SK-N-SH (cell line): ENCODE measurements around the gene CCM2. TPM values are rescaled to one million over a fixed set of nuclear protein-coding genes. Genes with fewer than 3 reads are reported as not detected.

Source experiments
- CTCF ChIA-PET: fragments of 300-600, 350-600 bp; formaldehyde crosslinking; extraction: SDS; loops from one replicate; lab custom pipeline; 2021; lab: Yijun Ruan, JAX
- POLR2A ChIA-PET: fragments of 350-600 bp; sonication (Branson Sonifier 250); formaldehyde crosslinking; extraction: SDS; loops from one replicate; lab custom pipeline; 2020; ENCODE audit warnings: antibody characterized with exemption, inconsistent platforms; lab: Yijun Ruan, JAX
- DNase-seq: peaks from one replicate; pipeline ENCODE4 v3.0.0; 2012
- H2AFZ ChIP-seq: fragments of 200-600 bp; sonication (generic); 2 replicates; pipeline ENCODE4 v1.8.1; 2016; ENCODE audit warnings: antibody characterized with exemption, mild to moderate bottlenecking, low read depth
- H3F3A ChIP-seq: fragments of 200-600 bp; sonication (generic); replicated peaks from 2 replicates; pipeline ENCODE3; 2016; ENCODE audit warnings: antibody characterized with exemption, mild to moderate bottlenecking; ENCODE audit not compliant: insufficient read depth
- H3K27ac ChIP-seq, 2 experiments: fragments of 200-500 bp in 1 of 2; fragments of 200-600 bp in 1 of 2; sonication (Bioruptor generic) in 1 of 2; sonication (generic), shearing (Covaris generic) in 1 of 2; 2 replicates each; pipeline versions ENCODE4 v1.5.1 to v1.6.1; 2014 to 2016; ENCODE audit warnings: low read depth in 2 of 2, inconsistent platforms in 1 of 2, low read length in 1 of 2, mild to moderate bottlenecking in 1 of 2, mixed read lengths in 1 of 2
- H3K27me3 ChIP-seq: fragments of 200-600 bp; sonication (generic), shearing (Covaris generic); 2 replicates; pipeline ENCODE4 v1.6.1; 2016; ENCODE audit warnings: mixed run types; ENCODE audit not compliant: insufficient read depth
- H3K36me3 ChIP-seq, 2 experiments: fragments of 200-500 bp in 1 of 2; fragments of 200-600 bp in 1 of 2; sonication (Bioruptor generic) in 1 of 2; sonication (generic) in 1 of 2; replicated peaks in 1 of 2; 2 replicates each; pipeline versions ENCODE3 to v1.5.1; 2014 to 2016; ENCODE audit warnings: low read length in 1 of 2, mild to moderate bottlenecking in 1 of 2; ENCODE audit not compliant: insufficient read depth in 2 of 2, control insufficient read depth in 1 of 2
- H3K4me1 ChIP-seq, 2 experiments: fragments of 200-500 bp in 1 of 2; fragments of 200-600 bp in 1 of 2; sonication (Bioruptor generic) in 1 of 2; sonication (generic), shearing (Covaris generic) in 1 of 2; 2 replicates each; pipeline versions ENCODE4 v1.5.1 to v1.6.1; 2014 to 2016; ENCODE audit warnings: low read depth in 1 of 2, low read length in 1 of 2, mixed run types in 1 of 2; ENCODE audit not compliant: insufficient read depth in 2 of 2, control insufficient read depth in 1 of 2
- H3K4me2 ChIP-seq: fragments of 200-600 bp; sonication (generic), shearing (Covaris generic); 2 replicates; pipeline ENCODE4 v1.6.1; 2017; ENCODE audit warnings: mixed run types
- H3K4me3 ChIP-seq, 2 experiments: fragments of 200-500 bp in 1 of 2; fragments of 200-600 bp in 1 of 2; sonication (Bioruptor generic) in 1 of 2; sonication (generic), shearing (Covaris generic) in 1 of 2; 2 replicates each; pipeline versions ENCODE4 v1.5.1 to v1.8.1; 2014 to 2016; ENCODE audit warnings: low read depth in 2 of 2, inconsistent platforms in 1 of 2, low read length in 1 of 2, mild to moderate bottlenecking in 1 of 2, mixed read lengths in 1 of 2, moderate library complexity in 1 of 2
- H3K79me2 ChIP-seq: fragments of 200-600 bp; sonication (generic); 2 replicates; pipeline ENCODE4 v1.8.1; 2017; ENCODE audit warnings: mild to moderate bottlenecking; ENCODE audit not compliant: insufficient read depth
- H3K9ac ChIP-seq: fragments of 200-600 bp; sonication (generic); 2 replicates; pipeline ENCODE4 v1.6.1; 2017; ENCODE audit warnings: mixed run types
- H3K9me2 ChIP-seq: fragments of 200-600 bp; sonication (generic); 2 replicates; pipeline ENCODE4 v1.6.1; 2017; ENCODE audit warnings: mixed run types
- H3K9me3 ChIP-seq: fragments of 200-600 bp; sonication (generic); 2 replicates; pipeline ENCODE4 v1.6.1; 2017; ENCODE audit warnings: mixed run types, mild to moderate bottlenecking, moderate library complexity
- H4K20me1 ChIP-seq: fragments of 200-600 bp; sonication (generic); 2 replicates; pipeline ENCODE4 v1.6.1; 2017; ENCODE audit warnings: mild to moderate bottlenecking, mixed run types; ENCODE audit not compliant: insufficient read depth
- CTCF ChIP-seq: fragments of 200-600 bp; sonication (generic); IDR thresholded peaks from 2 replicates; pipeline ENCODE4 v1.6.1; 2017; ENCODE audit warnings: antibody characterized with exemption, mild to moderate bottlenecking, moderate library complexity
- GATA2 ChIP-seq: sonication (generic); formaldehyde crosslinking; IDR thresholded peaks from 2 replicates; pipeline ENCODE4 v1.5.0; 2020; ENCODE audit warnings: mild to moderate bottlenecking, missing genetic modification reagents
- IRF3 ChIP-seq: fragments of 150-350 bp; IDR thresholded peaks from 2 replicates; pipeline ENCODE4 v1.6.1; 2016; ENCODE audit warnings: mild to moderate bottlenecking, low read depth, low read length
- JUND ChIP-seq: IDR thresholded peaks from 2 replicates; pipeline ENCODE4 v1.4.0; 2012
- PBX3 ChIP-seq: IDR thresholded peaks from 2 replicates; pipeline ENCODE4; 2012
- POLR2AphosphoS5 ChIP-seq: IDR thresholded peaks from 2 replicates; pipeline ENCODE4 v1.6.1; 2012; ENCODE audit warnings: low read depth, low read length
- RAD21 ChIP-seq: IDR thresholded peaks from 2 replicates; pipeline ENCODE4 v1.6.1; 2012; ENCODE audit warnings: mild to moderate bottlenecking, low read length
- TCF12 ChIP-seq: IDR thresholded peaks from 2 replicates; pipeline ENCODE4 v1.4.0; 2012
- TEAD4 ChIP-seq: IDR thresholded peaks from 2 replicates; pipeline ENCODE4 v1.4.0; 2012; ENCODE audit warnings: mild to moderate bottlenecking, borderline replicate concordance; ENCODE audit not compliant: insufficient read depth
- USF2 ChIP-seq: fragments of 150-350 bp; IDR thresholded peaks from 2 replicates; pipeline ENCODE4 v1.6.1; 2017; ENCODE audit warnings: antibody characterized with exemption, low read length, low read depth, borderline replicate concordance
- YY1 ChIP-seq: IDR thresholded peaks from 2 replicates; pipeline ENCODE4 v1.4.0; 2012; ENCODE audit warnings: low read depth, mild to moderate bottlenecking
- WGBS: methylation state at CpG from one replicate; pipeline ENCODE4 v1.1.6; 2017; ENCODE audit warnings: low lambda C conversion rate; 5-methylcytosine and 5-hydroxymethylcytosine counted together
- polyA plus RNA-seq, 3 experiments: library from polyadenylated mRNA; depleted of rRNA; stranded (reverse); fragments of >200 nt; gene quantifications; 2 replicates each; pipeline ENCODE4 v1.2.3, GENCODE V29; 2012

Gene CCM2
- polyA plus RNA-seq, 1 of the 3 experiments (the other 2 are of a cell fraction) = 83.2 TPM

- POLR2A ChIA-PET = interaction anchor here (1.0 to 1.2 kb wide), 5 partner anchors 12 to 86 kb away, joined by 3 to 5 read pairs (median 4); partner anchors contain the start of gene TBRG4
- Histone ChIP-seq H3K9ac (peak overlapping the region; percentile 83), H3K27me3 (no peaks in the 10 kb centered on the region), H3K4me3 (peak overlapping the region; percentile 70 to 98), H2AFZ (0 out of 2 replicates have a peak overlapping the region, but pooled peaks have one; percentile 96), H3K4me2 (peak overlapping the region; percentile 99)
- CTCF ChIA-PET = interaction anchor here (1.0 to 1.5 kb wide), 4 partner anchors 14 to 85 kb away, joined by 3 to 9 read pairs (median 4); no protein-coding TSS in a partner anchor
- TF ChIP-seq PBX3 (no peak), RAD21 (no peak), POLR2AphosphoS5 (no peak), JUND (no peak), GATA2 (CRISPR knock-in tag) (no peak), TCF12 (no peak), CTCF (no peak), USF2 (no peak), IRF3 (no peak), YY1 (no peak), TEAD4 (no peak)
- TF ChIP-seq, all 33 proteins: peak for 0
- H3K36me3 ChIP-seq = peaks cover 0 to 23% of the 10 kb centered on the region in 2 experiments
- no peaks in the 10 kb centered on the region for H3K9me3 ChIP-seq
- no peaks in the 10 kb centered on the region for H3F3A ChIP-seq
- H3K27ac ChIP-seq = peak overlapping the region in 1 of 2 experiments; percentile 97; a peak in 2 of 4 replicates
- no peaks in the 10 kb centered on the region for H3K9me2 ChIP-seq
- H4K20me1 ChIP-seq = no peaks in the 10 kb centered on the region; the same call in 1 of the 2 replicates
- 95% methylated on average over 6 of the region's 6 CpGs for WGBS
- DNase-seq = no peak
- H3K79me2 ChIP-seq = peaks cover 20% of the 10 kb centered on the region; the same call in 1 of the 2 replicates
- peaks cover 0 to 32% of the 10 kb centered on the region in 2 experiments; a peak in 1 of 4 replicates for H3K4me1 ChIP-seq
Observed at GRCh38 chr7:45087301-45088145, 87.5 kb downstream of the CCM2 start.
